Sigmoid colon (tissue), 7 donors: ENCODE results near the gene PSENEN. TPM values are rescaled to one million over a fixed set of nuclear protein-coding genes. Genes with fewer than 3 reads are reported as not detected.

ENCODE experiments used
- DNase-seq: peaks from one replicate; pipeline ENCODE4 v3.0.0-alpha.2; 2019
- H3K27ac ChIP-seq, 4 donors: fragments of 200-600 bp; sonication (generic); one replicate each; pipeline ENCODE4 v1.5.1; 2016 to 2019; ENCODE audit warnings: mild to moderate bottlenecking in 1 of 4
- H3K27me3 ChIP-seq, 3 donors: fragments of 200-600 bp; sonication (generic); one replicate each; pipeline ENCODE4 v1.5.1; 2019; ENCODE audit warnings: mild to moderate bottlenecking in 1 of 3
- H3K36me3 ChIP-seq, 4 donors: fragments of 200-600 bp; sonication (generic); one replicate each; pipeline ENCODE4 v1.5.1; 2016 to 2019
- H3K4me1 ChIP-seq, 4 donors: fragments of 200-600 bp; sonication (generic); one replicate each; pipeline ENCODE4 v1.5.1; 2017 to 2019
- H3K4me3 ChIP-seq, 4 donors: fragments of 200-600 bp; sonication (generic); one replicate each; pipeline ENCODE4 v1.5.1; 2017 to 2019; ENCODE audit warnings: mild to moderate bottlenecking in 2 of 4, moderate library complexity in 1 of 4
- H3K9me3 ChIP-seq, 4 donors: fragments of 200-600 bp in 3 of 4; sonication (generic) in 3 of 4; one replicate each; pipeline versions ENCODE4 v1.5.1 to v1.6.1; 2013 to 2019
- CTCF ChIP-seq, 4 experiments: fragments of 450-650 bp in 3 of 4; fragments of 200-600 bp in 1 of 4; IDR thresholded peaks; one replicate each; pipeline ENCODE4 v1.5.1; 2016 to 2019; ENCODE audit warnings: antibody characterized with exemption in 4 of 4, mild to moderate bottlenecking in 3 of 4, moderate library complexity in 2 of 4
- EP300 ChIP-seq, 4 donors: sonication (generic); formaldehyde crosslinking; IDR thresholded peaks; one replicate each; pipeline ENCODE4 v1.6.1; 2017; ENCODE audit warnings: antibody characterized with exemption in 4 of 4
- POLR2A ChIP-seq, 2 donors: fragments of 450-650 bp; IDR thresholded peaks; one replicate each; pipeline ENCODE4 v1.6.1; 2016; ENCODE audit warnings: antibody characterized with exemption in 2 of 2, mild to moderate bottlenecking in 2 of 2, moderate library complexity in 2 of 2
- POLR2AphosphoS5 ChIP-seq, 4 donors: sonication (generic); formaldehyde crosslinking; IDR thresholded peaks; one replicate each; pipeline ENCODE4 v1.6.1; 2017; ENCODE audit warnings: antibody characterized with exemption in 4 of 4
- WGBS, 2 donors: extraction: QIAGEN DNeasy Blood & Tissue Kit; methylation state at CpG; one replicate each; pipeline ENCODE4 v1.1.7; 2013; 5-methylcytosine and 5-hydroxymethylcytosine counted together
- intact Hi-C: fragments of 100-400 bp; cut with DNase I; formaldehyde crosslinking; loops from one replicate; pipeline ENCODE4 v1.15.1; 2023
- polyA plus RNA-seq, 3 donors: library from polyadenylated mRNA; stranded (reverse); fragments of 200-250 nt; gene quantifications; one replicate each; pipeline ENCODE4 v1.2.3, GENCODE V29; 2013
- total RNA-seq, 4 donors: library from RNA; depleted of rRNA; stranded (reverse); fragments of >200 nt; gene quantifications; one replicate each; pipeline ENCODE4 v1.1.0, GENCODE V29; 2016
- donor health status: healthy with polysubstance abuse.
- donor health status: Bipolar disorder and iron deficiency.
- donor health status: healthy.

The PSENEN gene
- total and polyA plus RNA-seq, 7 donors = 27.8 to 72.3 (median 44.9) TPM

DNA sequence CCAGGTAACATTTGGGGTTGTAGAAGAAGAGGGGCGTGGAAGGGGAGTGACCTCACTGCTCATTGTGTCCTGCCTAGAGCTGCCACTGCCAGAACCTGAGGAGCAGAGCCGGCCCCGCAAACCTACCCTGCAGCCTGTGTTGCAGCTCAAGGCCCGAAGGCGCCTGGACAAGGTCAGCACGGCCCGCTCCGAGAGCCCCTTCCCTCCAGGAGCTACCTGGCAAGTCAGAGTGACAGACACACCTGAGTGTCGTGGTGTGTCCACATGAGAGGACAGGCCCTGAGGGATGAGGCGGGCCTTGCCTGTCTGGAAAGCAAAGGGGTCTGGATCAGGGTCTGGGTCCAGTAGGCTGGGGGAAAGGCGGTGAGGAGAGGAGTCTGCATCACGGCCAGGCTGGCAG lies 20.9 kb upstream of the PSENEN start:
- Histone ChIP-seq H3K4me1 (peaks cover 0 to 6% (median 4%) of the 10 kb centered on the region in 4 donors), H3K36me3 (peaks cover 61 to 100% (median 79%) of the 10 kb centered on the region in 4 donors), H3K27me3 (no peaks in the 10 kb centered on the region), H3K4me3 (no peak overlapping the region), H3K9me3 (no peaks in the 10 kb centered on the region), H3K27ac (no peak overlapping the region)
- WGBS, 2 donors = 97 to 99% methylated on average over 12 of the region's 12 CpGs
- DNase-seq = no peak
- TF ChIP-seq CTCF (IDR thresholded peaks at IDR 0.05) = no peak
- no peak for TF ChIP-seq POLR2A (IDR thresholded peaks at IDR 0.05)
- TF ChIP-seq EP300 (IDR thresholded peaks at IDR 0.05) = no peak
- TF ChIP-seq POLR2AphosphoS5 (IDR thresholded peaks at IDR 0.05) = no peak
- intact Hi-C loops = no loop called here

GRCh38 chr19:35725216-35725861 lies 20.1 kb upstream of the PSENEN start:
- H3K4me3 ChIP-seq = no peak overlapping the region
- H3K4me1 ChIP-seq = no peaks in the 10 kb centered on the region
- intact Hi-C loops = no loop called here
- no peak overlapping the region for H3K27ac ChIP-seq
- TF ChIP-seq EP300 (IDR thresholded peaks at IDR 0.05) = no peak
- TF ChIP-seq POLR2AphosphoS5 (IDR thresholded peaks at IDR 0.05) = no peak
- WGBS, 2 donors = 97% methylated on average over 23 of the region's 23 CpGs
- H3K27me3 ChIP-seq = no peaks in the 10 kb centered on the region
- peaks cover 68 to 100% (median 86%) of the 10 kb centered on the region in 4 donors for H3K36me3 ChIP-seq
- no peaks in the 10 kb centered on the region for H3K9me3 ChIP-seq
- DNase-seq = peak; percentile 54

DNA sequence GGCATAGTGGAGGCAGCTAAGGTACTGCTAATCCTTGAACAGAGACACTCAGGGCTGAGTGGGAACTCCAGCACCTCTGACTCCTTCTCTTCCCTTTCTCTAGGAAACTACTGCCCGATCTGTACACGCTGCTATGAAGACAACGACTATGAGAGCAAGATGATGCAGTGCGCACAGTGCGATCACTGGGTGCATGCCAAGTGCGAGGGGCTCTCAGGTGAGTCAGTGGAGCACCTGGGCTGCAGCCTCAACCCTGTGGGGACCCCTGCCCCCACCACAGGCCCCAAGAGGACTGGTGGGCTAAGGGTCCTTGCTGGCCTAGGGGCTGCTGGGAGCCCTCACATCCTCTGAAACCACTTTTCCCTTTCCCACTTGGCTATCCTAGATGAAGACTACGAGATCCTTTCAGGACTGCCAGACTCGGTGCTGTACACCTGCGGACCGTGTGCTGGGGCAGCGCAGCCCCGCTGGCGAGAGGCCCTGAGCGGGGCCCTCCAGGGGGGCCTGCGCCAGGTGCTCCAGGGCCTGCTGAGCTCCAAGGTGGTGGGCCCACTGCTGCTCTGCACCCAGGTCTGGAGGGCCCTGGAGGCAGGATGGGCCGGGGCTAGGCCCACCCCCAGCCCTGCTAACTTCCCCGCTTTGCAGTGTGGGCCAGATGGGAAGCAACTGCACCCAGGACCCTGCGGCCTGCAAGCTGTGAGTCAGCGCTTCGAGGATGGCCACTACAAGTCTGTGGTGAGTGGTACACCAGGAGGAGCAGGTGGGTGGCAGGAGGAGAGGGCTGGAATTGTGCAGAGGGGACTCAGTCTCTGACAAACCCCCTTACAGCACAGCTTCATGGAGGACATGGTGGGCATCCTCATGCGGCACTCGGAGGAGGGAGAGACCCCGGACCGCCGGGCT lies 18.1 kb upstream of the PSENEN start:
- no peak for TF ChIP-seq CTCF (IDR thresholded peaks at IDR 0.05)
- TF ChIP-seq POLR2A (IDR thresholded peaks at IDR 0.05) = no peak
- no peak for TF ChIP-seq EP300 (IDR thresholded peaks at IDR 0.05)
- TF ChIP-seq POLR2AphosphoS5 (IDR thresholded peaks at IDR 0.05) = no peak
- no peak overlapping the region for H3K27ac ChIP-seq
- H3K9me3 ChIP-seq = no peaks in the 10 kb centered on the region
- H3K4me1 ChIP-seq = no peaks in the 10 kb centered on the region
- H3K4me3 ChIP-seq = no peak overlapping the region
- intact Hi-C loops = no loop called here
- DNase-seq = peak; percentile 57
- H3K36me3 ChIP-seq = peaks cover 80 to 100% (median 97%) of the 10 kb centered on the region in 4 donors
- H3K27me3 ChIP-seq = no peaks in the 10 kb centered on the region
- WGBS, 2 donors = 96% methylated on average over 25 of the region's 25 CpGs

- peaks cover 78 to 100% (median 96%) of the 10 kb centered on the region in 4 donors for H3K36me3 ChIP-seq
- H3K9me3 ChIP-seq = no peaks in the 10 kb centered on the region
- WGBS, 2 donors = 94 to 95% methylated on average over 19 of the region's 19 CpGs
- H3K4me1 ChIP-seq = no peaks in the 10 kb centered on the region
- H3K4me3 ChIP-seq = no peak overlapping the region
- no peaks in the 10 kb centered on the region for H3K27me3 ChIP-seq
- DNase-seq = no peak
- intact Hi-C loops = no loop called here
- no peak overlapping the region for H3K27ac ChIP-seq
- TF ChIP-seq POLR2A (IDR thresholded peaks at IDR 0.05) (no peak), CTCF (IDR thresholded peaks at IDR 0.05) (no peak), POLR2AphosphoS5 (IDR thresholded peaks at IDR 0.05) (no peak), EP300 (IDR thresholded peaks at IDR 0.05) (no peak)
Measured at GRCh38 chr19:35727956-35728706, 17.3 kb upstream of the PSENEN start.
